ENCODE data around the gene UMPS.

- TF ChIP-seq CTCF (IDR thresholded peaks at IDR 0.05) (no peak), POLR2A (IDR thresholded peaks at IDR 0.05; ENCODE audit: low read length) (no peak), FOSL2 (IDR thresholded peaks at IDR 0.05) (no peak), FOSL2 (CRISPR knock-in tag; IDR thresholded peaks at IDR 0.05) (no peak), CBX8 (IDR thresholded peaks at IDR 0.05) (no peak), RCOR1 (IDR thresholded peaks at IDR 0.05; ENCODE audit: low read depth, low read length) (no peak), EP300 (IDR thresholded peaks at IDR 0.05) (no peak), BHLHE40 (IDR thresholded peaks at IDR 0.05; ENCODE audit: low read depth, low read length) (no peak), MYC (IDR thresholded peaks at IDR 0.05; ENCODE audit: borderline replicate concordance, low read length) (no peak), JUN (IDR thresholded peaks at IDR 0.05) (no peak), CBX2 (IDR thresholded peaks at IDR 0.05; ENCODE audit: borderline replicate concordance, low read depth) (no peak), SMC3 (IDR thresholded peaks at IDR 0.05) (no peak), RAD21 (conservative IDR thresholded peaks at IDR 0.05 in 1 of 2, IDR thresholded peaks at IDR 0.05 in 1 of 2) (no peak), ZNF302 (CRISPR knock-in tag; IDR thresholded peaks at IDR 0.05) (no peak)
Observed at GRCh38 chr3:124765197-124765840, 35.1 kb downstream of the UMPS start.
